ENCODE data around the gene KRTAP5-9. TPM values are rescaled to one million over a fixed set of nuclear protein-coding genes. Genes with fewer than 3 reads are reported as not detected.
A peak's percentile ranks its signal among the peaks of the same experiment; 100 is the strongest.

Gene KRTAP5-9
- total RNA-seq = not detected

- Mint-ChIP-seq H3K27ac (no peak within 1 kb of the TSS), H3K9me3 (no peaks in the 10 kb centered on the region), H3K36me3 (no peaks in the 10 kb centered on the region), H3K4me3 (no peak within 1 kb of the TSS), H3K4me1 (peaks cover 18% of the 10 kb centered on the region), H3K27me3 (peaks cover 17% of the 10 kb centered on the region)
- no peak for DNase-seq
Measured at GRCh38 chr11:71548120-71548519, at the start of gene KRTAP5-9. Gene KRTAP5-9, plus strand, starts transcription at chr11:71548420. Its CDS starts 238 bp downstream, at chr11:71548658.

- DNase-seq = no peak
- peaks cover 60% of the 10 kb centered on the region for H3K36me3 Mint-ChIP-seq
- no peaks in the 10 kb centered on the region for H3K9me3 Mint-ChIP-seq
- no peak overlapping the region for H3K27ac Mint-ChIP-seq
- peaks cover 2% of the 10 kb centered on the region for H3K4me1 Mint-ChIP-seq
- no peaks in the 10 kb centered on the region for H3K27me3 Mint-ChIP-seq
- H3K4me3 Mint-ChIP-seq = no peak overlapping the region
Measured at GRCh38 chr11:71499125-71499524, 49.1 kb upstream of the KRTAP5-9 start.

GRCh38 chr11:71499546-71499945 is 48.7 kb upstream of the KRTAP5-9 start:
- Mint-ChIP-seq H3K4me3 (no peak overlapping the region), H3K36me3 (peaks cover 63% of the 10 kb centered on the region), H3K4me1 (peaks cover 2% of the 10 kb centered on the region), H3K27me3 (no peaks in the 10 kb centered on the region), H3K9me3 (no peaks in the 10 kb centered on the region), H3K27ac (no peak overlapping the region)
- DNase-seq = no peak

GRCh38 chr11:71500601-71501021 is 47.6 kb upstream of the KRTAP5-9 start:
- Mint-ChIP-seq H3K36me3 (peaks cover 64% of the 10 kb centered on the region), H3K4me3 (no peak overlapping the region), H3K9me3 (no peaks in the 10 kb centered on the region), H3K27me3 (no peaks in the 10 kb centered on the region), H3K27ac (no peak overlapping the region), H3K4me1 (peaks cover 2% of the 10 kb centered on the region)
- DNase-seq = no peak

GRCh38 chr11:71501071-71501985 is 46.9 kb upstream of the KRTAP5-9 start:
- Mint-ChIP-seq H3K9me3 (peaks cover 3% of the 10 kb centered on the region), H3K4me1 (peaks cover 2% of the 10 kb centered on the region), H3K27me3 (no peaks in the 10 kb centered on the region), H3K36me3 (peaks cover 68% of the 10 kb centered on the region), H3K4me3 (no peak overlapping the region), H3K27ac (no peak overlapping the region)
- no peak for DNase-seq

- no peaks in the 10 kb centered on the region for H3K27me3 Mint-ChIP-seq
- DNase-seq = no peak
- H3K4me1 Mint-ChIP-seq = peaks cover 2% of the 10 kb centered on the region
- H3K9me3 Mint-ChIP-seq = peaks cover 8% of the 10 kb centered on the region
- no peak overlapping the region for H3K27ac Mint-ChIP-seq
- H3K36me3 Mint-ChIP-seq = peaks cover 68% of the 10 kb centered on the region
- H3K4me3 Mint-ChIP-seq = no peak overlapping the region
Measured at GRCh38 chr11:71502026-71502425, 46.2 kb upstream of the KRTAP5-9 start.

- Mint-ChIP-seq H3K36me3 (peaks cover 69% of the 10 kb centered on the region), H3K4me3 (no peak overlapping the region), H3K9me3 (peaks cover 15% of the 10 kb centered on the region), H3K27ac (peak overlapping the region; percentile 34), H3K27me3 (no peaks in the 10 kb centered on the region), H3K4me1 (peaks cover 2% of the 10 kb centered on the region)
- no peak for DNase-seq
Measured at GRCh38 chr11:71502871-71503435, 45.3 kb upstream of the KRTAP5-9 start.

- H3K27ac Mint-ChIP-seq = no peak overlapping the region
- H3K4me3 Mint-ChIP-seq = no peak overlapping the region
- DNase-seq = no peak
- no peaks in the 10 kb centered on the region for H3K4me1 Mint-ChIP-seq
- H3K36me3 Mint-ChIP-seq = peaks cover 60% of the 10 kb centered on the region
- peaks cover 30% of the 10 kb centered on the region for H3K9me3 Mint-ChIP-seq
- H3K27me3 Mint-ChIP-seq = no peaks in the 10 kb centered on the region
Measured at GRCh38 chr11:71504531-71504930, 43.7 kb upstream of the KRTAP5-9 start.

GRCh38 chr11:71505001-71505400 is 43.2 kb upstream of the KRTAP5-9 start:
- H3K4me3 Mint-ChIP-seq = no peak overlapping the region

GRCh38 chr11:71505781-71506180 is 42.4 kb upstream of the KRTAP5-9 start:
- H3K4me1 Mint-ChIP-seq = no peaks in the 10 kb centered on the region
- no peak overlapping the region for H3K4me3 Mint-ChIP-seq
- peaks cover 37% of the 10 kb centered on the region for H3K9me3 Mint-ChIP-seq
- DNase-seq = no peak
- peaks cover 50% of the 10 kb centered on the region for H3K36me3 Mint-ChIP-seq
- H3K27me3 Mint-ChIP-seq = no peaks in the 10 kb centered on the region
- H3K27ac Mint-ChIP-seq = no peak overlapping the region

More at GRCh38 chr11:71505001-71505400, 43.2 kb upstream of the KRTAP5-9 start:
- Mint-ChIP-seq H3K4me1 (no peaks in the 10 kb centered on the region), H3K27ac (no peak overlapping the region), H3K27me3 (no peaks in the 10 kb centered on the region), H3K36me3 (peaks cover 57% of the 10 kb centered on the region), H3K9me3 (peaks cover 35% of the 10 kb centered on the region)
- no peak for DNase-seq

- no peak for DNase-seq
- no peak overlapping the region for H3K4me3 Mint-ChIP-seq
- H3K9me3 Mint-ChIP-seq = peaks cover 40% of the 10 kb centered on the region
- H3K4me1 Mint-ChIP-seq = no peaks in the 10 kb centered on the region
- H3K27me3 Mint-ChIP-seq = no peaks in the 10 kb centered on the region
- peaks cover 43% of the 10 kb centered on the region for H3K36me3 Mint-ChIP-seq
- H3K27ac Mint-ChIP-seq = no peak overlapping the region
Measured at GRCh38 chr11:71507102-71507501, 41.1 kb upstream of the KRTAP5-9 start.

- no peak for DNase-seq
- Mint-ChIP-seq H3K4me1 (no peaks in the 10 kb centered on the region), H3K9me3 (peaks cover 7% of the 10 kb centered on the region), H3K27me3 (no peaks in the 10 kb centered on the region), H3K36me3 (peaks cover 1% of the 10 kb centered on the region), H3K4me3 (no peak overlapping the region), H3K27ac (no peak overlapping the region)
Measured at GRCh38 chr11:71518506-71519471, 29.4 kb upstream of the KRTAP5-9 start.

GRCh38 chr11:71519546-71519945 is 28.7 kb upstream of the KRTAP5-9 start:
- Mint-ChIP-seq H3K27me3 (no peaks in the 10 kb centered on the region), H3K9me3 (peaks cover 4% of the 10 kb centered on the region), H3K27ac (no peak overlapping the region), H3K4me3 (no peak overlapping the region), H3K4me1 (no peaks in the 10 kb centered on the region), H3K36me3 (peaks cover 1% of the 10 kb centered on the region)
- no peak for DNase-seq

GRCh38 chr11:71525188-71525937 is 22.9 kb upstream of the KRTAP5-9 start:
- Mint-ChIP-seq H3K4me3 (no peak overlapping the region), H3K27ac (no peak overlapping the region), H3K9me3 (peaks cover 3% of the 10 kb centered on the region), H3K4me1 (no peaks in the 10 kb centered on the region), H3K27me3 (peaks cover 17% of the 10 kb centered on the region), H3K36me3 (peaks cover 1% of the 10 kb centered on the region)
- no peak for DNase-seq
